Activated CD4-positive, CD25-positive, alpha-beta regulatory T cell treated with anti-CD3 and anti-CD28 coated beads, Interleukin-2, amount 50 U/mL, for 24 hours (primary cell): ENCODE results near the gene GGN.
A peak's percentile ranks its signal among the peaks of the same experiment; 100 is the strongest.
"Not testable (repeated sequence)": the region's sequence is repeated elsewhere in the genome, so short reads cannot be mapped to it uniquely, and the experiment has no call there.

Experiments
- ATAC-seq, 2 donors: fragments of 150-1000 bp; cut with Tn5 transposase; one replicate each; pipeline ENCODE4 v1.10.0; 2021; ENCODE audit warnings: mild to moderate bottlenecking in 1 of 2, moderate library complexity in 1 of 2

The GGN gene

GRCh38 chr19:38386300-38386970, 1.4 kb downstream of the GGN start:
- ATAC-seq = no peak

- no peak for ATAC-seq
Observed at GRCh38 chr19:38385804-38386257, 2.0 kb downstream of the GGN start.

GRCh38 chr19:38385057-38385803, 2.6 kb downstream of the GGN start:
- no peak for ATAC-seq

- no peak for ATAC-seq
Observed at GRCh38 chr19:38384209-38385027, 3.4 kb downstream of the GGN start.

- ATAC-seq = no peak
Observed at GRCh38 chr19:38383743-38384142, 4.1 kb downstream of the GGN start.

GRCh38 chr19:38383184-38383583, 4.7 kb downstream of the GGN start:
- ATAC-seq = no peak

GRCh38 chr19:38381138-38381537, 6.7 kb downstream of the GGN start:
- ATAC-seq = no peak

GRCh38 chr19:38378866-38379265, 9.0 kb downstream of the GGN start:
- no peak for ATAC-seq

- no peak for ATAC-seq
Observed at GRCh38 chr19:38377052-38377451, 10.8 kb downstream of the GGN start.

- no peak for ATAC-seq
Observed at GRCh38 chr19:38376576-38376975, 11.3 kb downstream of the GGN start.

GRCh38 chr19:38375748-38376147, 12.1 kb downstream of the GGN start:
- ATAC-seq = no peak

- ATAC-seq = no peak
Observed at GRCh38 chr19:38375098-38375493, 12.7 kb downstream of the GGN start.

- peak; percentile 95 to 96 for ATAC-seq
Observed at GRCh38 chr19:38374332-38375097, 13.3 kb downstream of the GGN start, which contains the start of gene PSMD8. TSS of gene PSMD8 (plus strand) at chr19:38374571. CDS start at chr19:38374602, 31 bp downstream.

- no peak for ATAC-seq
Observed at GRCh38 chr19:38373907-38374331, 13.9 kb downstream of the GGN start.

GRCh38 chr19:38371081-38371480, 16.8 kb downstream of the GGN start:
- ATAC-seq = no peak

- no peak for ATAC-seq
Observed at GRCh38 chr19:38370299-38370698, 17.5 kb downstream of the GGN start.

- no peak for ATAC-seq
Observed at GRCh38 chr19:38369584-38369983, 18.2 kb downstream of the GGN start.

GRCh38 chr19:38367041-38367440, 20.8 kb downstream of the GGN start:
- ATAC-seq = no peak

- not testable (repeated sequence) for ATAC-seq
Observed at GRCh38 chr19:38362946-38363688, 24.7 kb downstream of the GGN start.

- peak; percentile 73 to 74 for ATAC-seq
Observed at GRCh38 chr19:38362076-38362945, 25.5 kb downstream of the GGN start.

GRCh38 chr19:38361633-38362075, 26.2 kb downstream of the GGN start:
- ATAC-seq = peak; percentile 76 to 78
